IMR-90 (cell line): ENCODE measurements around the gene MZF1. TPM values are rescaled to one million over a fixed set of nuclear protein-coding genes. Genes with fewer than 3 reads are reported as not detected.

Source experiments
- ATAC-seq: fragments of 200-7000 bp; cut with Tn5 transposase; 2 replicates; pipeline ENCODE4 v1.9.1; 2020; ENCODE audit warnings: low read depth, mild to moderate bottlenecking, moderate library complexity
- BruUV-seq: library from RNA; stranded (reverse); fragments of 400-500 nt; replicated peaks from 2 replicates; lab custom pipeline; 2021; lab: Mats Ljungman, UMichigan
- CTCF ChIA-PET: fragments of 300-600 bp; formaldehyde crosslinking; extraction: SDS; loops from one replicate; lab custom pipeline; 2021; ENCODE audit warnings: antibody characterized with exemption; lab: Yijun Ruan, JAX
- POLR2A ChIA-PET: fragments of 300-600 bp; sonication (Branson Sonifier 250); formaldehyde crosslinking; loops from one replicate; lab custom pipeline; 2022; ENCODE audit warnings: antibody characterized with exemption; ENCODE audit not compliant: unreplicated experiment; lab: Charles Lee
- DNase-seq: peaks from one replicate; pipeline ENCODE4 v3.0.0; 2013
- H2AFZ ChIP-seq: replicated peaks from 2 replicates; pipeline ENCODE3; 2013; ENCODE audit warnings: low read length, mild to moderate bottlenecking; ENCODE audit not compliant: poor library complexity
- H2AK5ac ChIP-seq: 2 replicates; pipeline ENCODE4 v1.6.1; 2013; ENCODE audit warnings: low read depth, low read length, inconsistent platforms
- H2AK9ac ChIP-seq: replicated peaks from 2 replicates; pipeline ENCODE3; 2013; ENCODE audit warnings: mild to moderate bottlenecking, low read depth, low read length, moderate library complexity; ENCODE audit not compliant: poor library complexity
- H2BK120ac ChIP-seq: 2 replicates; pipeline ENCODE4 v1.6.1; 2013; ENCODE audit warnings: low read depth, low read length, inconsistent platforms
- H2BK15ac ChIP-seq: 3 replicates; pipeline ENCODE4 v1.6.1; 2013; ENCODE audit warnings: low read depth, low read length, inconsistent platforms
- H2BK20ac ChIP-seq: 2 replicates; pipeline ENCODE4 v1.6.1; 2013; ENCODE audit warnings: low read depth, mild to moderate bottlenecking, inconsistent platforms, low read length, moderate library complexity
- H2BK5ac ChIP-seq: 2 replicates; pipeline ENCODE4 v1.6.1; 2013; ENCODE audit warnings: mild to moderate bottlenecking, low read depth, low read length, inconsistent platforms; ENCODE audit not compliant: poor library complexity, severe bottlenecking
- H3K14ac ChIP-seq: replicated peaks from 2 replicates; pipeline ENCODE4 v1.6.1; 2013; ENCODE audit warnings: low read depth, low read length, inconsistent platforms
- H3K18ac ChIP-seq: 2 replicates; pipeline ENCODE4 v1.6.1; 2013; ENCODE audit warnings: low read depth, low read length, control low read depth
- H3K23ac ChIP-seq: 2 replicates; pipeline ENCODE4 v1.6.1; 2013; ENCODE audit warnings: low read depth, low read length, inconsistent platforms
- H3K27ac ChIP-seq: 2 replicates; pipeline ENCODE4 v1.5.1; 2013; ENCODE audit warnings: mild to moderate bottlenecking, control low read depth, low read length; ENCODE audit not compliant: insufficient read depth
- H3K27me3 ChIP-seq: 2 replicates; pipeline ENCODE4 v1.6.1; 2013; ENCODE audit warnings: low read length; ENCODE audit not compliant: control insufficient read depth, insufficient read depth
- H3K36me3 ChIP-seq: 2 replicates; pipeline ENCODE4 v1.6.1; 2013; ENCODE audit warnings: low read length, mixed read lengths; ENCODE audit not compliant: control insufficient read depth, insufficient read depth
- H3K4ac ChIP-seq: 2 replicates; pipeline ENCODE4 v1.6.1; 2013; ENCODE audit warnings: low read depth, low read length, inconsistent platforms
- H3K4me1 ChIP-seq: 2 replicates; pipeline ENCODE4 v1.6.1; 2013; ENCODE audit warnings: low read length, mixed read lengths; ENCODE audit not compliant: control insufficient read depth, insufficient read depth
- H3K4me2 ChIP-seq: 2 replicates; pipeline ENCODE4 v1.6.1; 2013; ENCODE audit warnings: low read depth, mild to moderate bottlenecking, control low read depth, low read length, moderate library complexity
- H3K4me3 ChIP-seq: 2 replicates; pipeline ENCODE4 v1.5.1; 2013; ENCODE audit warnings: low read depth, mild to moderate bottlenecking, control low read depth, low read length, moderate library complexity; ENCODE audit not compliant: insufficient read depth
- H3K56ac ChIP-seq: 2 replicates; pipeline ENCODE4 v1.6.1; 2013; ENCODE audit warnings: low read length, inconsistent platforms; ENCODE audit not compliant: insufficient read depth; ENCODE audit errors: extremely low read depth
- H3K79me1 ChIP-seq, 2 experiments: 2 replicates each; pipeline ENCODE4 v1.6.1; 2013; ENCODE audit warnings: low read length in 2 of 2, inconsistent platforms in 1 of 2, low read depth in 1 of 2
- H3K9ac ChIP-seq: 2 replicates; pipeline ENCODE4 v1.6.1; 2013; ENCODE audit warnings: low read depth, low read length, control low read depth
- H3K9me1 ChIP-seq: 2 replicates; pipeline ENCODE4 v1.6.1; 2013; ENCODE audit warnings: low read length, inconsistent platforms; ENCODE audit not compliant: insufficient read depth
- H3K9me3 ChIP-seq: 2 replicates; pipeline ENCODE4 v1.6.1; 2013; ENCODE audit warnings: low read length; ENCODE audit not compliant: control insufficient read depth, insufficient read depth
- H4K20me1 ChIP-seq: 2 replicates; pipeline ENCODE4 v1.6.1; 2013; ENCODE audit warnings: low read length, inconsistent platforms; ENCODE audit not compliant: insufficient read depth
- H4K5ac ChIP-seq: 2 replicates; pipeline ENCODE4 v1.6.1; 2013; ENCODE audit warnings: mild to moderate bottlenecking, low read depth, low read length, control low read depth
- H4K8ac ChIP-seq, 2 experiments: 2 replicates each; pipeline ENCODE4 v1.6.1; 2013; ENCODE audit warnings: low read depth in 2 of 2, low read length in 2 of 2, control low read depth in 1 of 2, inconsistent platforms in 1 of 2
- H4K91ac ChIP-seq: 2 replicates; pipeline ENCODE4 v1.6.1; 2013; ENCODE audit warnings: low read depth, low read length, inconsistent platforms; ENCODE audit not compliant: insufficient read depth
- BHLHE40 ChIP-seq: fragments of 150-350 bp; IDR thresholded peaks from 2 replicates; pipeline ENCODE4 v1.6.1; 2016; ENCODE audit warnings: mild to moderate bottlenecking, low read depth, low read length
- CEBPB ChIP-seq: IDR thresholded peaks from 2 replicates; pipeline ENCODE4 v1.6.1; 2012; ENCODE audit warnings: low read depth, low read length, improper control_type of control experiment
- CHD1 ChIP-seq: IDR thresholded peaks from 2 replicates; pipeline ENCODE4 v1.6.1; 2012; ENCODE audit warnings: low read depth, low read length, improper control_type of control experiment
- ELK1 ChIP-seq: fragments of 150-350 bp; IDR thresholded peaks from 2 replicates; pipeline ENCODE4 v1.6.1; 2016; ENCODE audit warnings: low read depth, mild to moderate bottlenecking, low read length, moderate library complexity, borderline replicate concordance
- MAFK ChIP-seq: IDR thresholded peaks from 2 replicates; pipeline ENCODE4 v1.6.1; 2012; ENCODE audit warnings: low read depth, low read length, improper control_type of control experiment
- NFE2L2 ChIP-seq: fragments of 150-350 bp; IDR thresholded peaks from 2 replicates; pipeline ENCODE4 v1.6.1; 2016; ENCODE audit warnings: low read depth, mild to moderate bottlenecking, low read length
- POLR2A ChIP-seq: IDR thresholded peaks from 2 replicates; pipeline ENCODE4 v1.6.1; 2012; ENCODE audit warnings: mild to moderate bottlenecking, low read depth, low read length
- RAD21 ChIP-seq: IDR thresholded peaks from 2 replicates; pipeline ENCODE4 v1.6.1; 2012; ENCODE audit warnings: low read length, improper control_type of control experiment
- RCOR1 ChIP-seq: IDR thresholded peaks from 2 replicates; pipeline ENCODE4 v1.6.1; 2012; ENCODE audit warnings: mild to moderate bottlenecking, low read length, improper control_type of control experiment; ENCODE audit not compliant: insufficient replicate concordance
- RFX5 ChIP-seq: IDR thresholded peaks from 2 replicates; pipeline ENCODE4 v1.8.0; 2012; ENCODE audit warnings: low read depth, mild to moderate bottlenecking, low read length, moderate library complexity
- SMC3 ChIP-seq: fragments of 150-350 bp; IDR thresholded peaks from 2 replicates; pipeline ENCODE4 v1.6.1; 2016; ENCODE audit warnings: low read depth, mild to moderate bottlenecking, antibody characterized with exemption, low read length, moderate library complexity
- whole genome bisulfite sequencing, 2 experiments: methylation state at CpG; one replicate each; pipeline versions ENCODE4 v1.1.5 to v1.1.7; 2013; ENCODE audit warnings: missing lambda C conversion rate in 2 of 2; ENCODE audit not compliant: insufficient read length in 1 of 2; ENCODE audit errors: extremely low coverage in 2 of 2; 5-methylcytosine and 5-hydroxymethylcytosine counted together
- dilution Hi-C: fragments of 300-500 bp; cut with HindIII; formaldehyde crosslinking; loops from one replicate; pipeline ENCODE4 v1.14.3; 2018; ENCODE audit warnings: low sequenced_read_pairs; ENCODE audit not compliant: unreplicated experiment
- in situ Hi-C: fragments of 300-500 bp; cut with MboI; formaldehyde crosslinking; loops from 3 replicates; pipeline ENCODE4 v1.14.3; 2019; ENCODE audit warnings: low sequenced_read_pairs, inconsistent platforms, mixed read lengths
- intact Hi-C: fragments of 100-400 bp; cut with micrococcal nuclease; formaldehyde crosslinking; loops from 2 replicates; pipeline ENCODE4 v1.10.0; 2022
- polyA plus RNA-seq, 3 experiments: library from polyadenylated mRNA; depleted of rRNA; stranded (reverse); fragments of >200 nt; gene quantifications; 2 replicates each; pipeline ENCODE4 v1.2.3, GENCODE V29; 2012; ENCODE audit warnings: low replicate concordance in 1 of 3
- total RNA-seq: library from RNA; depleted of rRNA; stranded (reverse); fragments of >200 nt; gene quantifications from 2 replicates; pipeline ENCODE4 v1.2.3, GENCODE V29; 2012
- TF ChIP-seq, protein P1 (sequence below): conservative IDR thresholded peaks from 2 replicates; pipeline ENCODE4 v1.5.1; 2012; ENCODE audit warnings: mild to moderate bottlenecking, low read depth, low read length, improper control_type of control experiment
- TF ChIP-seq, protein P2 (sequence below): fragments of 150-350 bp; IDR thresholded peaks from 2 replicates; pipeline ENCODE4 v1.6.1; 2017; ENCODE audit warnings: mild to moderate bottlenecking, antibody characterized with exemption, low read length, low read depth

MZF1 gene
- total and polyA plus RNA-seq, 2 of the 4 experiments (the other 2 are of a cell fraction), result 3.4 to 15.0 TPM

DNA sequence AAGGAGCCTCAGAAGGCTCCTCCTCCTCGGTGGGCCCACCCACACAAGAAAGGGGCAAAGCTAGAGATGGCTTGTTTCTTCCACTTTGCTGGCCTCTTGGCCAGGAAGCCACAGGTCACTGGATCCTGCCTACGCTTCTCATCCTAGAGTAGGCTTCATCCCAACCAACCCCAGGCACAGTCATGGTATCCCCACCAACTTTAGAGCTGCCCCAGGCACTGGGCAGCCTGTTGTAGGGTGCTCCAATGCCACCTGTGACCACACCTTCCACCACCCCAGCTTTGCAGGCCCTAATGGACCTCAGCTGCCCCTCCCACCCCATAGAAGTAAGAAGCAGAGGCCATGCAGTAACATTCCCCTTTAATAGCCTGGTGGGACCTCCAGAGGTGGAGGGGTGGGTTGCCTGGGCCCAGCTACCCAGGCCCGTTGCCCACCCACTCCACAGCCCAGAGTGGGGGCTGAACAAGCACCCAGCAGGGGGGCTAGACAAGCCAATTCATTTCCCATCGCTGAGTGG, 17.7 kb downstream of the MZF1 start:
- H4K91ac ChIP-seq, result peak overlapping the region; percentile 69
- peak overlapping the region; percentile 59 for H3K9ac ChIP-seq
- peaks cover 25% of the 10 kb centered on the region for H3K9me1 ChIP-seq
- H3K79me1 ChIP-seq, result peaks cover 27 to 66% of the 10 kb centered on the region in 2 experiments
- intact Hi-C loops (no loop called here), dilution Hi-C loops (no loop called here), in situ Hi-C loops (no loop called here)
- peak overlapping the region; percentile 94 for H3K14ac ChIP-seq
- peak overlapping the region; percentile 30; the same call in 1 of the 2 replicates for H3K18ac ChIP-seq
- DNase-seq (no peak), ATAC-seq (no peak)
- POLR2A ChIA-PET, result no interaction called here
- WGBS, 2 experiments, result 22% methylated on average over 1 of the region's 4 CpGs; no CpG with 5 or more reads in 1 of the 2 experiments
- H4K5ac ChIP-seq, result peak overlapping the region; percentile 80
- no peaks in the 10 kb centered on the region for H3K9me3 ChIP-seq
- H3K27me3 ChIP-seq, result no peaks in the 10 kb centered on the region
- peak overlapping the region; percentile 97 to 99 for H4K8ac ChIP-seq
- no peak overlapping the region for H2BK20ac ChIP-seq
- H4K20me1 ChIP-seq, result peaks cover 28% of the 10 kb centered on the region
- H3K4me2 ChIP-seq, result peak overlapping the region; percentile 80
- peak overlapping the region; percentile 40; the same call in 1 of the 2 replicates for H3K56ac ChIP-seq
- peak overlapping the region; percentile 94 for H2AK5ac ChIP-seq
- H3K36me3 ChIP-seq, result peaks cover 35% of the 10 kb centered on the region
- CTCF ChIA-PET, result no interaction called here
- H3K23ac ChIP-seq, result peak overlapping the region; percentile 46; the same call in 1 of the 2 replicates
- TF ChIP-seq RFX5 (no peak), ELK1 (no peak), POLR2A (no peak), MAFK (no peak), BHLHE40 (no peak), NFE2L2 (no peak), RAD21 (no peak), SMC3 (no peak), CHD1 (no peak), RCOR1 (no peak), CEBPB (no peak)
- TF ChIP-seq, protein P1, sequence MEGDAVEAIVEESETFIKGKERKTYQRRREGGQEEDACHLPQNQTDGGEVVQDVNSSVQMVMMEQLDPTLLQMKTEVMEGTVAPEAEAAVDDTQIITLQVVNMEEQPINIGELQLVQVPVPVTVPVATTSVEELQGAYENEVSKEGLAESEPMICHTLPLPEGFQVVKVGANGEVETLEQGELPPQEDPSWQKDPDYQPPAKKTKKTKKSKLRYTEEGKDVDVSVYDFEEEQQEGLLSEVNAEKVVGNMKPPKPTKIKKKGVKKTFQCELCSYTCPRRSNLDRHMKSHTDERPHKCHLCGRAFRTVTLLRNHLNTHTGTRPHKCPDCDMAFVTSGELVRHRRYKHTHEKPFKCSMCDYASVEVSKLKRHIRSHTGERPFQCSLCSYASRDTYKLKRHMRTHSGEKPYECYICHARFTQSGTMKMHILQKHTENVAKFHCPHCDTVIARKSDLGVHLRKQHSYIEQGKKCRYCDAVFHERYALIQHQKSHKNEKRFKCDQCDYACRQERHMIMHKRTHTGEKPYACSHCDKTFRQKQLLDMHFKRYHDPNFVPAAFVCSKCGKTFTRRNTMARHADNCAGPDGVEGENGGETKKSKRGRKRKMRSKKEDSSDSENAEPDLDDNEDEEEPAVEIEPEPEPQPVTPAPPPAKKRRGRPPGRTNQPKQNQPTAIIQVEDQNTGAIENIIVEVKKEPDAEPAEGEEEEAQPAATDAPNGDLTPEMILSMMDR, result no peak
- TF ChIP-seq, protein P2, sequence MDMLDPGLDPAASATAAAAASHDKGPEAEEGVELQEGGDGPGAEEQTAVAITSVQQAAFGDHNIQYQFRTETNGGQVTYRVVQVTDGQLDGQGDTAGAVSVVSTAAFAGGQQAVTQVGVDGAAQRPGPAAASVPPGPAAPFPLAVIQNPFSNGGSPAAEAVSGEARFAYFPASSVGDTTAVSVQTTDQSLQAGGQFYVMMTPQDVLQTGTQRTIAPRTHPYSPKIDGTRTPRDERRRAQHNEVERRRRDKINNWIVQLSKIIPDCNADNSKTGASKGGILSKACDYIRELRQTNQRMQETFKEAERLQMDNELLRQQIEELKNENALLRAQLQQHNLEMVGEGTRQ, result no peak
- peak overlapping the region; percentile 93 for H3K4ac ChIP-seq
- H2BK15ac ChIP-seq, result no peak overlapping the region
- H3K27ac ChIP-seq, result peak overlapping the region; percentile 82
- peaks cover 22% of the 10 kb centered on the region for H3K4me1 ChIP-seq
- H2BK5ac ChIP-seq, result peak overlapping the region; percentile 81
- H2AK9ac ChIP-seq, result peak overlapping the region; percentile 100
- H2AFZ ChIP-seq, result peak overlapping the region; percentile 96
- peak overlapping the region; percentile 40 for H3K4me3 ChIP-seq
- no TSS peak for BruUV-seq
- H2BK120ac ChIP-seq, result no peak overlapping the region
